ENCODE measurements around the gene BRINP1. TPM values are rescaled to one million over a fixed set of nuclear protein-coding genes. Genes with fewer than 3 reads are reported as not detected.

BRINP1 gene
- total and polyA plus RNA-seq, 2 donors (not counting 3 experiments of a cell fraction or from before 2014, with no cell fraction given): 0.04 TPM; not detected in 1

GRCh38 chr9:119160551-119160950, 208.7 kb downstream of the BRINP1 start:
- no peaks in the 10 kb centered on the region for H3K36me3 ChIP-seq (ENCODE audit: control insufficient read depth in 2 of 2, extremely low read depth in 1 of 2, insufficient read depth in 2 of 2, low read length in 2 of 2)
- ChIA-PET POLR2A (no interaction called here), CTCF (no interaction called here)
- H2AFZ ChIP-seq (ENCODE audit: low read depth, low read length): no peak overlapping the region
- no TSS peak for BruUV-seq (replicated peaks)
- H3K27ac ChIP-seq (ENCODE audit: insufficient read depth, low read depth, low read length): no peak overlapping the region
- H3K4me2 ChIP-seq (ENCODE audit: insufficient read depth, low read length): no peak overlapping the region
- DNase-seq (ENCODE audit: low read depth, low spot score): no peak
- no peaks in the 10 kb centered on the region for H4K20me1 ChIP-seq (replicated peaks; ENCODE audit: control insufficient read depth, extremely low read depth, insufficient read depth, low read length)
- H3K4me3 ChIP-seq (replicated peaks in 1 of 3; ENCODE audit: insufficient read depth in 1 of 3, low read depth in 1 of 3, low read length in 3 of 3): no peak overlapping the region
- no peak for FAIRE-seq
- H3K79me2 ChIP-seq (ENCODE audit: control insufficient read depth, insufficient read depth, low read length): no peaks in the 10 kb centered on the region
- no peak overlapping the region for H3K9ac ChIP-seq (replicated peaks; ENCODE audit: extremely low read depth, insufficient read depth, low read length)
- H3K9me1 ChIP-seq (replicated peaks; ENCODE audit: control insufficient read depth, extremely low read depth, insufficient read depth, low read length): no peaks in the 10 kb centered on the region
- no peaks in the 10 kb centered on the region for H3K9me3 ChIP-seq (replicated peaks; ENCODE audit: control insufficient read depth, insufficient read depth, low read length)
- H3K4me1 ChIP-seq (ENCODE audit: control insufficient read depth, extremely low read depth, insufficient read depth, low read length): no peaks in the 10 kb centered on the region
- H3K27me3 ChIP-seq (ENCODE audit: control insufficient read depth in 2 of 2, insufficient read depth in 2 of 2, low read length in 2 of 2): no peaks in the 10 kb centered on the region
- no peak for TF ChIP-seq CTCF (IDR thresholded peaks at IDR 0.05; ENCODE audit: extremely low read depth in 1 of 2, insufficient read depth in 1 of 2, low read depth in 1 of 2, low read length in 2 of 2)
- TF ChIP-seq MYC (IDR thresholded peaks at IDR 0.05; ENCODE audit: low read depth, low read length): no peak
- no peak for TF ChIP-seq POLR2AphosphoS5 (IDR thresholded peaks at IDR 0.05; ENCODE audit: insufficient read depth, low read depth, low read length)
- no peak for TF ChIP-seq POLR2A (IDR thresholded peaks at IDR 0.05; ENCODE audit: low read depth, low read length)
- TF ChIP-seq GATA2 (IDR thresholded peaks at IDR 0.05; ENCODE audit: insufficient read depth, insufficient read length, low read depth, low read length): no peak
- TF ChIP-seq JUN (IDR thresholded peaks at IDR 0.05; ENCODE audit: borderline replicate concordance, insufficient read depth, insufficient read length, low read depth): no peak
- TF ChIP-seq MAX (IDR thresholded peaks at IDR 0.05; ENCODE audit: insufficient read depth, insufficient read length): no peak
- TF ChIP-seq EZH2 (IDR thresholded peaks at IDR 0.05; ENCODE audit: borderline replicate concordance, low read depth, low read length, severe bottlenecking): no peak
- no peak for TF ChIP-seq FOS (IDR thresholded peaks at IDR 0.05; ENCODE audit: borderline replicate concordance, insufficient read depth, low read length)
- dilution Hi-C loops (cut with MboI; ENCODE audit: extremely low pct_ligation_motif_present, low sequenced_read_pairs): no loop called here
- intact Hi-C loops (cut with micrococcal nuclease): no loop called here

All from endothelial cell of umbilical vein (primary cell).